ENCODE data around the gene DHX30. TPM values are rescaled to one million over a fixed set of nuclear protein-coding genes. Genes with fewer than 3 reads are reported as not detected.

The DHX30 gene
- total and polyA plus RNA-seq, 7 experiments from 2014 or later = 27.8 to 103 (median 80.1) TPM

GRCh38 chr3:47895241-47895640, 92.3 kb downstream of the DHX30 start:
- Mint-ChIP-seq H3K27me3 (no peaks in the 10 kb centered on the region), H3K36me3 (peaks cover 4 to 32% (median 15%) of the 10 kb centered on the region in 5 donors), H3K4me3 (no peak overlapping the region), H3K4me1 (peaks cover 8 to 31% (median 20%) of the 10 kb centered on the region in 7 donors), H3K9me3 (no peaks in the 10 kb centered on the region), H3K27ac (no peak overlapping the region)
- H3K4me1 ChIP-seq (ENCODE audit: control insufficient read depth in 2 of 2, insufficient read depth in 2 of 2, low read length in 2 of 2) = no peaks in the 10 kb centered on the region
- no peak for ATAC-seq
- intact Hi-C loops (cut with micrococcal nuclease) = no loop called here
- no peak for DNase-seq
- POLR2A ChIA-PET = interaction anchor here (0.5 kb wide), 1 partner anchor 36 kb away, joined by 3 read pairs; no protein-coding TSS in a partner anchor
- no peaks in the 10 kb centered on the region for H3K27me3 ChIP-seq (ENCODE audit: control insufficient read depth in 2 of 2, insufficient read depth in 2 of 2, low read length in 2 of 2)
- H3K36me3 ChIP-seq (ENCODE audit: control insufficient read depth in 2 of 3, insufficient read depth in 3 of 3, low read length in 3 of 3) = peaks cover 0 to 17% (median 0%) of the 10 kb centered on the region in 3 experiments
- no peak overlapping the region for H3K4me3 ChIP-seq (ENCODE audit: low read length)
- no peaks in the 10 kb centered on the region for H3K9me3 ChIP-seq (ENCODE audit: control insufficient read depth in 2 of 3, low read length in 3 of 3)
- CTCF ChIA-PET = no interaction called here
- no peak overlapping the region for H3K27ac ChIP-seq (ENCODE audit: low read depth, low read length)

GRCh38 chr3:47896736-47897135, 93.8 kb downstream of the DHX30 start:
- Histone ChIP-seq H3K9me3 (ENCODE audit: control insufficient read depth in 2 of 3, low read length in 3 of 3) (no peaks in the 10 kb centered on the region), H3K36me3 (ENCODE audit: control insufficient read depth in 2 of 3, insufficient read depth in 3 of 3, low read length in 3 of 3) (peaks cover 0 to 9% (median 0%) of the 10 kb centered on the region in 3 experiments)
- peaks cover 0 to 25% (median 12%) of the 10 kb centered on the region in 5 donors for H3K36me3 Mint-ChIP-seq

GRCh38 chr3:47897954-47898353, 95.0 kb downstream of the DHX30 start:
- ATAC-seq (peak; percentile 66), DNase-seq (peak in 6 of 9 donors; percentile 1 to 53 (median 36))
- Mint-ChIP-seq H3K36me3 (peaks cover 0 to 18% (median 9%) of the 10 kb centered on the region in 5 donors), H3K4me1 (peaks cover 8 to 31% (median 16%) of the 10 kb centered on the region in 7 donors), H3K27ac (peak overlapping the region in 3 of 9 donors; percentile 21 to 74 (median 53)), H3K27me3 (no peaks in the 10 kb centered on the region), H3K9me3 (no peaks in the 10 kb centered on the region), H3K4me3 (peak overlapping the region in 6 of 10 donors; percentile 5 to 72 (median 50))
- ChIA-PET CTCF (interaction anchor here (0.7 kb wide), 1 partner anchor 321 kb away, joined by 3 read pairs; no protein-coding TSS in a partner anchor), POLR2A (no interaction called here)
- Histone ChIP-seq H3K4me3 (ENCODE audit: low read length) (no peak overlapping the region), H3K9me3 (ENCODE audit: control insufficient read depth in 2 of 3, low read length in 3 of 3) (no peaks in the 10 kb centered on the region), H3K27me3 (ENCODE audit: control insufficient read depth in 2 of 2, insufficient read depth in 2 of 2, low read length in 2 of 2) (no peaks in the 10 kb centered on the region), H3K4me1 (ENCODE audit: control insufficient read depth in 2 of 2, insufficient read depth in 2 of 2, low read length in 2 of 2) (no peaks in the 10 kb centered on the region), H3K27ac (ENCODE audit: low read depth, low read length) (no peak overlapping the region), H3K36me3 (ENCODE audit: control insufficient read depth in 2 of 3, insufficient read depth in 3 of 3, low read length in 3 of 3) (no peaks in the 10 kb centered on the region)
- intact Hi-C loops (cut with micrococcal nuclease) = no loop called here

More at GRCh38 chr3:47896736-47897135, 93.8 kb downstream of the DHX30 start:
- ATAC-seq (no peak), DNase-seq (no peak)
- Histone ChIP-seq H3K4me3 (ENCODE audit: low read length) (no peak overlapping the region), H3K27me3 (ENCODE audit: control insufficient read depth in 2 of 2, insufficient read depth in 2 of 2, low read length in 2 of 2) (no peaks in the 10 kb centered on the region), H3K27ac (ENCODE audit: low read depth, low read length) (no peak overlapping the region), H3K4me1 (ENCODE audit: control insufficient read depth in 2 of 2, insufficient read depth in 2 of 2, low read length in 2 of 2) (no peaks in the 10 kb centered on the region)
- ChIA-PET CTCF (no interaction called here), POLR2A (no interaction called here)
- peaks cover 8 to 31% (median 20%) of the 10 kb centered on the region in 7 donors for H3K4me1 Mint-ChIP-seq
- H3K27ac Mint-ChIP-seq = no peak overlapping the region
- H3K4me3 Mint-ChIP-seq = no peak overlapping the region
- H3K27me3 Mint-ChIP-seq = no peaks in the 10 kb centered on the region
- H3K9me3 Mint-ChIP-seq = no peaks in the 10 kb centered on the region
- intact Hi-C loops (cut with micrococcal nuclease) = no loop called here

- Mint-ChIP-seq H3K27ac (peak overlapping the region in 1 of 9 donors; percentile 18), H3K4me3 (no peak overlapping the region), H3K36me3 (peaks cover 0 to 12% (median 5%) of the 10 kb centered on the region in 5 donors), H3K4me1 (peaks cover 8 to 31% (median 16%) of the 10 kb centered on the region in 7 donors), H3K9me3 (no peaks in the 10 kb centered on the region), H3K27me3 (no peaks in the 10 kb centered on the region)
- DNase-seq (no peak), ATAC-seq (no peak)
- Histone ChIP-seq H3K27me3 (ENCODE audit: control insufficient read depth in 2 of 2, insufficient read depth in 2 of 2, low read length in 2 of 2) (no peaks in the 10 kb centered on the region), H3K4me1 (ENCODE audit: control insufficient read depth in 2 of 2, insufficient read depth in 2 of 2, low read length in 2 of 2) (no peaks in the 10 kb centered on the region), H3K4me3 (ENCODE audit: low read length) (no peak overlapping the region), H3K9me3 (ENCODE audit: control insufficient read depth in 2 of 3, low read length in 3 of 3) (no peaks in the 10 kb centered on the region), H3K27ac (ENCODE audit: low read depth, low read length) (no peak overlapping the region), H3K36me3 (ENCODE audit: control insufficient read depth in 2 of 3, insufficient read depth in 3 of 3, low read length in 3 of 3) (no peaks in the 10 kb centered on the region)
- POLR2A ChIA-PET = no interaction called here
- intact Hi-C loops (cut with micrococcal nuclease) = no loop called here
- CTCF ChIA-PET = no interaction called here
Observed at GRCh38 chr3:47899495-47900108, 96.7 kb downstream of the DHX30 start.

Small RNAs within 50 kb of the gene (microRNA-seq; reads per million reads assigned to microRNA genes)
- not detected for gene MIR1226 (ENCODE audit: borderline microRNAs expressed)

Other genes with a start within 250 kb of the DHX30 start
- under 1 TPM in 4 of 5 experiments, not detected in 1; 0.10 to 0.51 (median 0.43) TPM for gene CSPG5, start 224.3 kb upstream of the DHX30 start, total RNA-seq
- gene CSPG5, start 224.3 kb upstream of the DHX30 start, polyA plus RNA-seq = not detected
- 100 to 1,000 TPM in 2 of 5 experiments, 10 to 100 TPM in 3; 92.2 to 125 (median 99.1) TPM for gene SMARCC1, start 21.2 kb upstream of the DHX30 start, total RNA-seq
- 10 to 100 TPM; 54.0 to 62.4 TPM for gene SMARCC1, start 21.2 kb upstream of the DHX30 start, polyA plus RNA-seq
- gene MAP4, start 213.3 kb downstream of the DHX30 start, total RNA-seq = 100 to 1,000 TPM in 1 of 5 experiments, 10 to 100 TPM in 4; 34.3 to 116 (median 40.3) TPM
- 10 to 100 TPM; 12.0 to 23.7 TPM for gene MAP4, start 213.3 kb downstream of the DHX30 start, polyA plus RNA-seq

Data from naive thymus-derived CD4-positive, alpha-beta T cell (primary cell).